HG02623 (cell line): ENCODE measurements around the gene PHTF2.
"Not testable (repeated sequence)": the region's sequence is repeated elsewhere in the genome, so short reads cannot be mapped to it uniquely, and the experiment has no call there.

Experiments used
- ATAC-seq: cut with Tn5 transposase; IDR thresholded peaks from one replicate; pipeline ENCODE4 v1.9.1; 2021; ENCODE audit warnings: moderate library complexity; ENCODE audit not compliant: unreplicated experiment

Gene PHTF2

GRCh38 chr7:77827999-77828398 is 29.4 kb downstream of the PHTF2 start:
- no peak for ATAC-seq

GRCh38 chr7:77830649-77831355 is 32.2 kb downstream of the PHTF2 start:
- no peak for ATAC-seq

- no peak for ATAC-seq
These were observed 32.9 kb downstream of the PHTF2 start for GRCh38 chr7:77831481-77831880.

GRCh38 chr7:77831953-77832352 is 33.4 kb downstream of the PHTF2 start:
- ATAC-seq: no peak

- ATAC-seq: no peak
These were observed 34.6 kb downstream of the PHTF2 start for GRCh38 chr7:77833136-77833535.

- ATAC-seq: not testable (repeated sequence)
These were observed 37.9 kb downstream of the PHTF2 start for GRCh38 chr7:77836425-77836824.

GRCh38 chr7:77837275-77837674 is 38.7 kb downstream of the PHTF2 start:
- no peak for ATAC-seq

- no peak for ATAC-seq
These were observed 39.4 kb downstream of the PHTF2 start for GRCh38 chr7:77837966-77838365.

GRCh38 chr7:77838929-77839491 is 40.4 kb downstream of the PHTF2 start:
- no peak for ATAC-seq

- no peak for ATAC-seq
These were observed 41.3 kb downstream of the PHTF2 start for GRCh38 chr7:77839919-77840318.

GRCh38 chr7:77843194-77843593 is 44.6 kb downstream of the PHTF2 start:
- ATAC-seq: no peak

- no peak for ATAC-seq
These were observed 47.9 kb downstream of the PHTF2 start for GRCh38 chr7:77846317-77847092.

GRCh38 chr7:77855371-77856083 is 57.0 kb downstream of the PHTF2 start:
- ATAC-seq: no peak

GRCh38 chr7:77858278-77858677 is 59.7 kb downstream of the PHTF2 start:
- no peak for ATAC-seq

GRCh38 chr7:77859343-77859742 is 60.8 kb downstream of the PHTF2 start:
- ATAC-seq: no peak

GRCh38 chr7:77862691-77863090 is 64.1 kb downstream of the PHTF2 start:
- ATAC-seq: no peak

GRCh38 chr7:77863860-77864259 is 65.3 kb downstream of the PHTF2 start:
- no peak for ATAC-seq

GRCh38 chr7:77866370-77866769 is 67.8 kb downstream of the PHTF2 start:
- ATAC-seq: no peak

GRCh38 chr7:77866786-77867536 is 68.4 kb downstream of the PHTF2 start:
- no peak for ATAC-seq

GRCh38 chr7:77867537-77867865 is 68.9 kb downstream of the PHTF2 start:
- ATAC-seq: no peak

- ATAC-seq: not testable (repeated sequence)
These were observed 73.7 kb downstream of the PHTF2 start for GRCh38 chr7:77872256-77872655.
